ENCODE data around the gene CCDC136.
A peak's percentile ranks its signal among the peaks of the same experiment; 100 is the strongest.

The CCDC136 gene

GRCh38 chr7:128805225-128805624 is 13.5 kb downstream of the CCDC136 start:
- no peak for DNase-seq (ENCODE audit: low read depth, low spot score)

- DNase-seq (ENCODE audit: low read depth, low spot score) = no peak
Measured at GRCh38 chr7:128807191-128807590, 15.4 kb downstream of the CCDC136 start.

- no peak for DNase-seq (ENCODE audit: low read depth, low spot score)
Measured at GRCh38 chr7:128809363-128809762, 17.6 kb downstream of the CCDC136 start.

- no peak for DNase-seq (ENCODE audit: low read depth, low spot score)
Measured at GRCh38 chr7:128810473-128810872, 18.7 kb downstream of the CCDC136 start.

- DNase-seq (ENCODE audit: low read depth, low spot score) = no peak
Measured at GRCh38 chr7:128810997-128811396, 19.2 kb downstream of the CCDC136 start.

- DNase-seq (ENCODE audit: low read depth, low spot score) = no peak
Measured at GRCh38 chr7:128811631-128812430, 20.1 kb downstream of the CCDC136 start.

GRCh38 chr7:128812514-128813168 is 20.9 kb downstream of the CCDC136 start:
- peak; percentile 44 for DNase-seq (ENCODE audit: low read depth, low spot score)

GRCh38 chr7:128814499-128814898 is 22.7 kb downstream of the CCDC136 start:
- DNase-seq (ENCODE audit: low read depth, low spot score) = no peak

GRCh38 chr7:128815289-128815942 is 23.6 kb downstream of the CCDC136 start:
- no peak for DNase-seq (ENCODE audit: low read depth, low spot score)

GRCh38 chr7:128818694-128819093 is 26.9 kb downstream of the CCDC136 start:
- DNase-seq (ENCODE audit: low read depth, low spot score) = no peak

- no peak for DNase-seq (ENCODE audit: low read depth, low spot score)
Measured at GRCh38 chr7:128821724-128822123, 30.0 kb downstream of the CCDC136 start.

GRCh38 chr7:128826512-128826911 is 34.7 kb downstream of the CCDC136 start:
- no peak for DNase-seq (ENCODE audit: low read depth, low spot score)

- no peak for DNase-seq (ENCODE audit: low read depth, low spot score)
Measured at GRCh38 chr7:128826916-128827247, 35.1 kb downstream of the CCDC136 start.

- peak; percentile 79 for DNase-seq (ENCODE audit: low read depth, low spot score)
Measured at GRCh38 chr7:128827248-128827958, 35.6 kb downstream of the CCDC136 start.

- peak; percentile 64 for DNase-seq (ENCODE audit: low read depth, low spot score)
Measured at GRCh38 chr7:128827971-128828711, 36.4 kb downstream of the CCDC136 start.

GRCh38 chr7:128829391-128830166 is 37.8 kb downstream of the CCDC136 start:
- peak; percentile 63 for DNase-seq (ENCODE audit: low read depth, low spot score)

GRCh38 chr7:128830231-128831177 is 38.7 kb downstream of the CCDC136 start, which contains the start of gene FLNC:
Gene FLNC (plus strand): TSS chr7:128830406. CDS start chr7:128830638, 232 bp downstream.
- peak; percentile 37 for DNase-seq (ENCODE audit: low read depth, low spot score)

GRCh38 chr7:128831178-128831993 is 39.6 kb downstream of the CCDC136 start:
- peak; percentile 90 for DNase-seq (ENCODE audit: low read depth, low spot score)
